GM18526 (cell line): ENCODE results near the gene TWF1.

Experiments
- POLR2A ChIP-seq: IDR thresholded peaks from 3 replicates; pipeline ENCODE4 v1.6.1; 2011; ENCODE audit not compliant: insufficient read length; ENCODE audit errors: extremely low read depth

The TWF1 gene

GRCh38 chr12:43805860-43806736 is at the start of gene TWF1:
Gene TWF1 (minus strand): TSS chr12:43806317. CDS start chr12:43806245, 72 bp downstream.
- TF ChIP-seq POLR2A: peak; percentile 92

DNA sequence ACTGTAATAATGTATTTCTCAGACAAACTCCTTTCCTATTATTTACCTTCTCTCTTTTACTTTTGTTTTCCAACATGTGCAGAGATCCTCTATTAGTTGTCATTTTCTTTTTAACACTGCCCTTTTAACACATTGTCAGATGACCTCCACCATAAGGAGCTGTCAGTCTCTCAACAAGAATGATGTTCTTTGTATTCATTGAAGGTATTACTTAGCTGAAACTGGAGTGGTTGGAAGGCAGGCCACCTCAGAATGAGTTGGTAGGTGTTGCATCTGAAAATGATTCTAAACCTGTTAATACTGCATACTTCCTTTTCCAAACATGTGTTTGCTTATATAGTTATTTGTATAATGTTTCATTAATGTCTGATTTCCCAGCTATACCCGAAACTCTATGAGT is 46.6 kb upstream of the TWF1 start:
- no peak for TF ChIP-seq POLR2A

- TF ChIP-seq POLR2A: no peak
Observed at GRCh38 chr12:43848786-43849185, 42.7 kb upstream of the TWF1 start.

GRCh38 chr12:43848226-43848507 is 42.0 kb upstream of the TWF1 start:
- TF ChIP-seq POLR2A: no peak

GRCh38 chr12:43842259-43842658 is 36.1 kb upstream of the TWF1 start:
- no peak for TF ChIP-seq POLR2A

DNA sequence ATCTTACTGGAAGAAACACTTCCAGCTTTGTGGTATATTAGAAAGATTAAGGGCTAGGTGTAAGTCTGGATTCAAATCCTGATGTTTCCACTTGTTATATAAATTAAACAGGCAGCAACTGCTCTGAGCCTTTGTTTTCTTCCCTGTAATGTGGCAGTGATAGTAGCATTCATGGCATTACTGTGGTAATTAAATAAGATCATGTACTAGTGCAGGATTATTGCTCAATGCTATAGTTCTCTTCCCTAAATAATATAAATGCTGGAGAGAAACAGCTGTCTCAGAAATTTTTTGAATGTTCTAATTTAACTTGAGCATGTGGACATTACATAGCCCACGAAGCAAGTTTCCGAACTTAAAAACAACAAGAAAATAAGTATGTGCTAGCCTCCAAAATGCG is 35.1 kb upstream of the TWF1 start:
- TF ChIP-seq POLR2A: no peak

GRCh38 chr12:43840338-43840737 is 34.2 kb upstream of the TWF1 start:
- TF ChIP-seq POLR2A: no peak

- TF ChIP-seq POLR2A: no peak
Observed at GRCh38 chr12:43836475-43836989, 30.4 kb upstream of the TWF1 start.

DNA sequence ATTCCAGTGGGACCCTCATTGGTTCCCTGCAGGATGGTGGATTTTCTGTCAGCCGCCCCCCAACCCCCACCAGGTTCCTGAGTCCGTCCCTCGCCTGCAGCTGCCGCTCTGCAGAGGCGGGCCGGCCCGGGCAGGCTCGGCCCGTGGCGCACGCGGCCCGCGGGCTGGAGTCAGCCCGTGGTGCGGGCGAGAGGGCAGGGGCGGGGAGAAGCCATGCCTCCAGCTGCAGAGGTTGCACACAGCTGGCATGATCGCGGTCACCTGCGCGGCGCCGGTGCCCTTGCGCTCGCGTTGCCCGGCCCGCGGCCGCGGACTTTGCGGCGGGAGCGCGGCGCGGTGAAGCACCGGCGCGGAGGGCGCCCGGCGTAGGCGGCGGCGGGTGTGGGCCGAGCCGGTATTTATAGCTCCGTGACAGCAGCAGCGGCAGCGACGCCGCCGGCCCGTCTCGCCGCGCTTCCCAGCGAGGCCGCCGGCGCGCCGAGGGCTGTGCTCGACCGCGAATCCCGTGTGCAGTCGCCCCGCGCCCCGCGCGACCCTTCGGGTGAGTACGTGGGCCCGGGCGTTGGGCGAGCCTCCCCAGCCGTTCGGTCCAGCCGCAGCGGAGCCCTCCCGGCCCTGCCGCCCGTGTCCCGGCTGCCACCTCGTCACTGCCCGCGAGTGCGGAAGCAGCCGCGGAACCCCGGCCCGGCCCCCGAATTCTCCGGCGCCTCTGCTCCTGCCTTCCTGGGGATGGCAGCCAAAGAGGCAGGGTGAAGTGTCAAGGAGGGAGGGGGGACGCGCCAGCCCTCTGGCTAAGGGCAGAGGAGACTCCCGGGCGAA is 29.7 kb upstream of the TWF1 start, which contains the start of gene TMEM117:
Gene TMEM117, plus strand, starts transcription at position 426 of the 819 bp plus-strand sequence.
- TF ChIP-seq POLR2A: peak; percentile 61

DNA sequence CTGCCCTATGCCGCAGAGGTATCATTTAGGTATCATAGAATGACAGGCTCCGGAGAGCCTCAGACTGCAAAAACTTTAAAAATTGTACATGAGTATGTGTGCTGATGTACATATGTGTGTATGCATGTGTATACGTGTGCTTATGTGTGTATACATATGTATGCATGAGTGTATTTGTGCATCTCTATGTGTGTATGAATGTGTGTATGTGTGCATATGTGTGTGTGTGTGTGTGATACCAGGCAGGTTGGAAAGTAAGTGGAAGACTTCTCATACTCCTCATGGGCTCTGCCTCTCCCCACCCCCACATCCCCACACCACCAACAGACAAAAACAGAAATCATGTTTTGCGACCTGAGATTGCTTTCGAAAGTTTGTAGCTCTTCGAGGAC is 29.1 kb upstream of the TWF1 start:
- no peak for TF ChIP-seq POLR2A

GRCh38 chr12:43832463-43833168 is 26.5 kb upstream of the TWF1 start:
- TF ChIP-seq POLR2A: no peak

DNA sequence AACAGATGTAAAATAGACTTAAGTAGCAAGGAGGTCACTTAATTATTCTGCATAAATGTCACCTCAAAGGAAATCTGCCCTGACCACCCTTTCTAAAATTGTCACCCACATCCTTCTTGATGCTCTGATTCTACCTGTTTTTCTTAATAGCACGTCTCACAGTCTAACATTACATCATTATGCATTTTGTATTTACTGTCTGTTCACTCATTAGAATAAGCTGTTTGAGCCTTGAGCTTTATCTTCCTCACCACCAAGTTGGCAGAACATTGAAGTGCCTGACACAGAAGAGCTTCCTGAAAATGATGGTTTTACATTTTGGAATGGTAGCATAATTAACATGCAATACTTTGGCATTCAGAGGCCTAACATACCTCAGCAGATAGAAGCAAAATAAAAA is 21.0 kb upstream of the TWF1 start:
- no peak for TF ChIP-seq POLR2A

DNA sequence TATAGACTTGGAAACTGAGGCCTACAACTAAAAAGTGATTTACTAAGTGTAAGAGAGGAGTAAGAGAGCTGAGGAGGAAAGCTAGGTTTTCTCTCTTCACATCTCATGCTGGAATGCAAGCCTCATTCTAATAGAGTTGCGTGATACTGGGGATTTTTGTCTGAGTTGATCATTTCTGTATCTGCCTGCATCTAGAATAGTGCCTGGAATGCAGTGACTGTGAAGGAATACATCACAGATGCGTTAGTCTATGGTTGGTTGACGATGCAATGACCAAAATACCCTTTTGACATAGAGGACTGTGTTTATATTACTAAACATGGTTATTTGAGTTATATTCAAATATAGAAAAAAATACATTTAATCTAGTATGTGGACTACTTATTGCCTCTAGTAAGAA is 20.6 kb upstream of the TWF1 start:
- TF ChIP-seq POLR2A: no peak

DNA sequence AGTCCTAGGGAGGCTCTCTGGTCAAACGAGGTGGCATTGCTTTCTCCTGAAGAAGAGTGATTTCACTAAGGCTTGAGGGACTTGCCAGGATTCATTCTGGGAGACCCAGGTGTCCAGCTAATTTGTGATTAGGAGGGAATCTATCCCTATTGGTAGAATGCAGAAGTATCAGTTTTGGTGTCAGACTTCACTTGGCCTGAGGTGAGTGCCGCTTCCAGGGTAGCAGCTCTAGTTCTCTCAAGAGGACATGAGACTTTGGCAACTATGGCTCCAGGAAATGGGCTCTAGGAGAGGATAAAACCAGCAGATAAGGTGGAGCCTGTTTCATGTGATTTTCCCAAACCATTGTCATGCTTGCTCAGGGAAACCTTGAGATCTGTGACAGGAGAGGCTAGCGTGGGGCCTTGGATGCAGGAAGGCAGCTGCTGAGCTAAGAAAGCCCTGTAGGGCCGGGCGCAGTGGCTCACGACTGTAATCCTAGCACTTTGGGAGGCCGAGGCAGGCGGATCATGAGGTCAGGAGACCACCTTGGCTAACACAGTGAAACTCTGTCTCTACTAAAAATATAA is 18.2 kb upstream of the TWF1 start:
- no peak for TF ChIP-seq POLR2A

DNA sequence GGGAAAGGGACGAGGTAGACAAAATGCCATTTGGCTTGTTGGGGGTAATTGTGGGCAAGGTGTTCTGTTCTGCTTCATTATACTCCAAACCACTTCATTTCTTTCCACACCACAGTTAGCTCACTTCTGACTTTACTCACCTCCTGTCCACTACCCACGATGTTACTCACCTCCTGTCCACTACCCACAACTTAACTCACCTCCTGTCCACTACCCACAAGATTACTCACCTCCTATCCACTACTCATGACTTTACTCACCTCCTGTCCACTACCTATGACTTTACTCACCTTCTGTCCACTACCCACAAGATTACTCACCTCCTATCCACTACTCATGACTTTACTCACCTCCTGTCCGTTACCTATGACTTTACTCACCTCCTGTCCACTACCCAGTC is 10.1 kb upstream of the TWF1 start:
- no peak for TF ChIP-seq POLR2A
